ENCODE data around the gene SETD7.

SETD7 gene

GRCh38 chr4:139547979-139548378 is 8.0 kb downstream of the SETD7 start:
- no peak for DNase-seq

GRCh38 chr4:139540632-139541031 is 15.4 kb downstream of the SETD7 start:
- DNase-seq = no peak

DNA sequence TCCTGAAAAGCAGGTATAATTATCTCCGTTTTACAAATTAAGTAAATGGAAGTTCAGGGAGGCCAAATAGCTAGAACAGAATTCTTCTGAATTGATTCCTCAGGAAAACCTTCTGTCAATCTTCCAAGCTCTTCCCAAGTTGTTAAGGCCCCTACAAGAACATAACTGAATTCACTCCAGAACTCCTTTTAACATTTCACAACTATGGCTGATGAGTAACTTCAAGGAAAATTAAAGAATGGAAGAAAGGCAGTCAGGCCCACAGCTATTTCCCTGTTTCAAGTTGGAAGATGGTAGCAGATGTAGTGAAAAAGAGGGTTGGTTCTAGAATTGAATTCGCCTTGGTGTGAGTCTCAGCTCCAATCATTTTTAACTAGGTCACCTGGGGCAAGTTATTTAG is 15.9 kb downstream of the SETD7 start:
- no peak for DNase-seq

DNA sequence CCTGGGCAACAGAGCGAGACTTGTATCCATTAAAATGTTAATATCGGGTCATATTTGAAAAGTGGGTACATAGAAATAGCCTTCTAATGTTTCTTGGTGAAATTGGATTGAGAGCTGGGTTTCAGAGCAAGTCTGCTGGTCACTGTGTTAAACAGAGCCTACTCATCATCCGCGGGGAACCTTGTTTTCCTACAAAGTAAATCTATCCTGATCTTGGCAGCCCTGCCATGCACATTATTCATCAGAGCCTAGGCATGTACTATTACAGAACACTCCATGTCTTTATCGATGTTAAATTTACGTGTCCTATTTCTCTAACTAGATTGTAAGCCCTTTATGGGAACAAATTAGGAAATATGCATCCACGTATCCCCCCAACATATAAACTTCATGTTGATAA is 18.7 kb downstream of the SETD7 start:
- DNase-seq = no peak

DNA sequence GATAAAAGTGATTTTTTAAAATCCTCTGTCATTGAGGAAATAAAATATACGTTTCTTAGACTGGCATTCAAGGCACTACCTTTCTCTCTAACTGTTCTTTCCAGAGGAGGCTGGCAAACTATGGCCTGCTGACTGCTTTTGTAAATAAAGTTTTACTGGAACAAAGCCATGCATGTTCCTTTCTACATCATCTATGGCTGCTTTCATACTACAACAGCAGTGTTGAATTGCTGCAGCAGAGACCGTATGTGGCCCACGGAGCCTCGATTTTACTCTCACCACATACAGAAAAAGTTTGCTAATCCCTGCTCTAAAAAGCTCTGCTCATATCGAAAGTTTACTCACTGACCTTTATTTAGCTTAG is 20.2 kb downstream of the SETD7 start:
- DNase-seq = no peak

DNA sequence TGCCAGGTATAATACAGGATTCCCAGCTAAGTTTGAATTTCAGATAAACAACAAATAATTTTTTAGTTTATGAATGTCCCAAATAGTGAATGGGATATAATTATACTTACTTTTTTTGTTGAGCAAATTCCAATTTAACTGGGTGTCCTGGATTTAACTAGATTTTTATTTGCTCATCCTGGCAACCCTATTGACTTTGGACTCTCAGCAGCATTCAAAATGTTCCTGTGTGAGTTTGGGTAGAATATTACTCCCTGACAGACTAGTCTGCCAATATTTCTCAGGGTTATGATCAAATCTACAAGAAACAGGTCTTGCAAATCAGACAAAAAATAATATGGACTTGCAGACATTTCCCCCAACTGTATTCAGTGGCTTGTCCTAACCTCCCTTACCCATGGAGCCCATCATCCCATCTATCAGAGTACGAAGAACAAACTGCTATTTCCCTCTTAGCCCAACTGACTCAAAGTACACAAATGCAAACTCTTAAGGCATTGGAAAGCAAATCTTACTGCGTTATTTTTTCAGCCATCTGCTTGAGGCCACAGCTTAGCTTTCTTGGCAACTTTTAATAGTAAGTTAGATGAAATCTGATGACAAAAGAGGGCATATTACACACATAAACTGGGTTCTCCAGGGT is 20.7 kb downstream of the SETD7 start:
- no peak for DNase-seq

DNA sequence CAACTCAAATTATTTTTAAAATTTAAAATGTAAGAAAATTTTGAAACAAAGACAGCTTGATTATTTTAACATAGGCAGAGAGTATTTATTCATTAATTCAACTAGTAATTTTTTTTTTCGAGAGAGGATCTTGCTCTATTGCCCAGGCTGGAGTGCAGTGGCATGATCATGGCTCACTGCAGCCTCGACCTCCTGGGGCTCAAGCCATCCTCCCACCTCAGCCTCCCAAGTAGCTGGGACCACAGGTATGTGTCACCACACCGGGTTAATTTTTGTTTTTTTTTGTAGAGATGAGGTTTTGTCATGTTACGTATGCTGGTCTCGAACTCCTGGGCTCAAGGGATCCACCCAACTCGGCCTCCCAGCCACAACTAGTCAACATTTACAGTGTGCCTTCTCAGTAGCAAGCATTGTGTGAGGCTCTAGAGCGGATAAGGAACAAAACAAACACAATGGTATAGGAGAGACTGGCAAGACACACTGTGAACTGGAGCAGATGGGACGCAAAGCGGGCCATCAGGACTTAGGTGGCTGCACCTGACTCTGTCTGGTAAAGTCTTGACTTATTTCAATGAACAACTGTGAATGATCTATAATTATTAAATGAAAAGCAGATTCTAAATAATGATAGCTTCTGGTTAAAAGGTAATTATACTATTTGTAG is 21.6 kb downstream of the SETD7 start:
- DNase-seq = no peak

DNA sequence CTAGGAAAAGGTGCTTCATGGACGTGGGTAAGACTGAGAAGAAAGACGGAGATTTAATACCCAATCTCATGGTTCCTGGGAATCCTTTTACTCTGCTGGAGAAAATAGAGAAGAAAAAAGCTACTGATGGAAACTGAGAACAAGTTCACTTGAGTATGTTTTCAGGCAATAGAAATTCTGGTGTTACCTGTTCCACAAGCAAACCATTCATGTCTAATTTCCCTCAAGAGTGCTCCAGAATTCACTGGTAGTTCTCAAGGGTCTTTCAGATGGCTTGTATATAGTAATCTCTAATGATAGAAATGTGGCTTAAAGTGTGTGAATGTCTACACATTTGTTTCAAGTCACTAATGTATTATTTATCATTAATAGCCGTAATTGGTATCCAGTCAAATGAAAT is 22.5 kb downstream of the SETD7 start:
- DNase-seq = no peak

GRCh38 chr4:139532947-139533346 is 23.1 kb downstream of the SETD7 start:
- DNase-seq = no peak

- peak; percentile 61 for DNase-seq
Measured at GRCh38 chr4:139530833-139531427, 25.1 kb downstream of the SETD7 start.

GRCh38 chr4:139528377-139529005 is 27.5 kb downstream of the SETD7 start:
- DNase-seq = no peak

GRCh38 chr4:139526928-139527327 is 29.1 kb downstream of the SETD7 start:
- no peak for DNase-seq

DNA sequence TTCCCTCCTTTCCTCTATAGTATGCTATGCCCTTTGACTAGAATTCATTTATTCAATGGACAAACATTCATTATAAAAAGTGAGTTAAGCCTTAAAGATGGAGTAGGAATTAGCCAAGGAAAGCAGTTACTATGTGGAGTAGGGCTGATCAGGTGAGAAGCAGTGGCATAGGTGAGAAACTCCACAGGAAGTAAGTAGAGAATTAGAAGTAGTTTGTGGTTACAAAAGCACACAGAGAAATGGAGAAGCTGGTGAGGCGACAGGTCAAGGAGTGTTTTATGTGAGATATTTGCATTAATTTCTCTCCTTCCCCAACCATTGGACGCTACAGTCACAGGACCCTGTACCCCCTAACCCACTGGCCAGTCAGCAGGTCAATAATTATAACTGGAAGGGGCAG is 30.6 kb downstream of the SETD7 start:
- DNase-seq = no peak

- DNase-seq = no peak
Measured at GRCh38 chr4:139524062-139524631, 31.9 kb downstream of the SETD7 start.

DNA sequence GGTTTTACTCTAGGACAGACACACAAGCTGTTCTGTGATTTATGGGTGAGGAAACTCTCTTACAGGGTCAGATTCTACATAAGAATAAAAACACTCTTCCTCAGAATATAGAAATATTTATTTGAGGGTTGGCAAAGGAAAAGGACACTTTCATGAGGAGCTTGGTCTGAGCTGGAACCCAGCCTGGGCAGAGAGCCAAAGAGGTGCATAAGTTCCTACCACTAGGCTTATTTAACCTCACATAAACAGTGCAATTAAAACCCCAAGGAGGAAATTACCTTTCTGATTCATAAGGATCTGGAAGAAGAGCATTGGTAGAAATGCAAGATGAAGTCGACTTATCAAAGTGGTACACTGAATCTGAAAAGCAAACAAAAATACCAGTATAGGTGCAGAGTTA is 32.9 kb downstream of the SETD7 start:
- no peak for DNase-seq

DNA sequence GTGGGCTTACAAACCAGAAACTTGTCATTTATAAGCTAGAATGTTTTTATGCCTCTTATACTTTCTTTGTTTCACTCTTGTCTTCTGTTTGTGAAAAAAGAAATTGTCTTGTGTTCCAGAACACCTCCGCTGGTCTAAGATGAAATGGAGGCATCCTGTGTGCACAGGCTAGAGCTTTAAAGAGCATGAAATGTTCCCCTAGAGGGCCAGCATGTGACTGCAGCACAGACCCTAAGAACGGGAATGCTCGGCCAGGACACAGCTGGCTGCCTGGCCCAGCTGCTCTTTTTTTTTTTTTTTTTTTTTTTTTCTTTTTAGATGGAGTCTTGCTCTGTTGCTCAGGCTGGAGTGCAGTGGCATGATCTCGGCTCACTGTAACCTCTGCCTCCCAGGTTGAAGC is 33.6 kb downstream of the SETD7 start:
- DNase-seq = no peak

DNA sequence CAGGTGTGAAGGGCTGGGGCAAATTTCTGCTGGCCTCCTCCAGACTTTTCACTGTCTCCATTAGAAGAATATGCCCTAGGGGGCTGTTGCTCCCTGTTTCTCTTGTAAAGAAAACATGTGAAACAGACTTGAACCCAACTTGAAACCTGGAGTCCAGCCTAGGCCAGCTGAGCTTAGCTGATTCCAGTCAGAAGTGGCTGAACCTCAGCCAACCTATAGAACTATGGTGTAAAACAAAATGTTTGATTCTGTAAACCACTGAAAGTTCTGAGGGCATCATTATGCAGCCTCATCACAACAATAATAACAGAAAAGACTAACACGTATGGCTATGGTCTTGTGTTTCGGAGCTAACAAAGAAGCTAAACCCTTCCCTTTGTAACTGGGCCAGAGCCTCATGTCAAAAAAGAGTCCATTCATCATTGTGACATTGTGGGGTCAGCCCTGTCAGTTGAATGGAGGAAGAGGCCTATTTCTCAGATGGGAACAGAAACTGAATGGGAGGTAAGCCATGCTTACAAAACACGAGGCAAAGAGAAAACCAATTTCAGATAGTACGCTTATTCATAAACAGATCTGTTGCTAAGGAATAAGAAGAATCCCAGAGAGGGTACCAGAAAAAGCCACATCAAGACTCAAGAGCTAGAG is 34.1 kb downstream of the SETD7 start:
- DNase-seq = no peak

- DNase-seq = no peak
Measured at GRCh38 chr4:139515531-139515958, 40.5 kb downstream of the SETD7 start.

- no peak for DNase-seq
Measured at GRCh38 chr4:139514382-139515059, 41.5 kb downstream of the SETD7 start.

DNA sequence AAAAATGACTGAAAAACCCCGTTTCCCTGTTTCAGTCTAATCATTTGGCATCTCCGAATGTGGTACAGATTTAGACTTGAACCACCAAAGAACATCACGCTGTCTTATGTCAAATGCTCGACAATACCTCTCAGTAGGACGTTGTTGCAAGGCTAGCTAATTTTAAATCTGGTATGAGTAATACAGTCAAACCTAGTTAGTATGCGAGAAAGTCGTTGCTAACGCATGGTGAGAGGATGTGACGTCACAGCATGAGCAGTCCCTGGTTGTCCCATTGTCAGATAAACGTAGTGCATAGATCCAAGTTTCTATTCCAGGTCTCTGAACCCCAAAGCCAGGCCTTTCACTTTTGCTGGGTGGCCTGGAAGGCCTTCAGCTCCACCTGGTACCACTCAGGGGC is 44.7 kb downstream of the SETD7 start:
- DNase-seq = no peak

DNA sequence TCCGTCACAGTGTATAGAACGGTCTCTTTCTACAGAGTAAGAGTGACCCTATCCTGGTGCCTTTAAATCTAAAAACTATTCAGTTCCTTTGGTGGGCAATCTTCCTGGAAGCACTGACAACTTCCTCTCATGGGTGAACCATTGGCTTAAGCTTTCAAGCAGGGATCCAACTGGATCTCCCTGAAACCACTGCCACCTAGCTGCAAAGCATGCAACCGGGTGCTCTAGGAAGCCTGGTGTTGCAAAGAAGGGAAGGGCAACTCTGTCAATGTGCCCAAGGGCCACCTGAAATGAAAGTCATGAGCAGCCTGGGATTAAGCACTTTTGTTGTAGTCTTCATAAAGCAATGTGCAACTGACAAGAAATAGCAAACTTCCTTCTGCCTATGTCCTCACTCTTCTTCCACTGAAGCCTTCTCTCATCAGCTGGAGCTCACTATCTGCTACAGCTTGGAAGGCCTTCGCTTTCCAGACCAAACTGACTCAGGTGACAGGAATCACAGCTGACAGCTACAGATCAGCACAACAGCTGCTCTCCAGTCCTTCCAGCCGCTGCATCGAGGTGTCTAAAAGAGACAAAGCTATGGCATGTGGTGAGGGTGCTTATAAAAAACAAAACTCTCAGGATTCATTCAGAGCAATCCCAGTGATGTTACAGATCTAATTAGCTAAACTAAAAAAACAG is 46.1 kb downstream of the SETD7 start:
- no peak for DNase-seq

Measured in activated CD8-positive, alpha-beta memory T cell treated with anti-CD3 and anti-CD28 coated beads, Interleukin-2, amount 50 U/mL, for 4 hours (primary cell).